HG02840 (cell line): Measurements from ENCODE around the gene CABCOCO1.
"Not testable (repeated sequence)": the region's sequence is repeated elsewhere in the genome, so short reads cannot be mapped to it uniquely, and the experiment has no call there.

ENCODE experiments used
- ATAC-seq: cut with Tn5 transposase; IDR thresholded peaks from one replicate; pipeline ENCODE4 v1.9.1; 2021; ENCODE audit warnings: mild to moderate bottlenecking, moderate library complexity, moderate number of reproducible peaks; ENCODE audit not compliant: unreplicated experiment, low FRiP score

Gene CABCOCO1

DNA sequence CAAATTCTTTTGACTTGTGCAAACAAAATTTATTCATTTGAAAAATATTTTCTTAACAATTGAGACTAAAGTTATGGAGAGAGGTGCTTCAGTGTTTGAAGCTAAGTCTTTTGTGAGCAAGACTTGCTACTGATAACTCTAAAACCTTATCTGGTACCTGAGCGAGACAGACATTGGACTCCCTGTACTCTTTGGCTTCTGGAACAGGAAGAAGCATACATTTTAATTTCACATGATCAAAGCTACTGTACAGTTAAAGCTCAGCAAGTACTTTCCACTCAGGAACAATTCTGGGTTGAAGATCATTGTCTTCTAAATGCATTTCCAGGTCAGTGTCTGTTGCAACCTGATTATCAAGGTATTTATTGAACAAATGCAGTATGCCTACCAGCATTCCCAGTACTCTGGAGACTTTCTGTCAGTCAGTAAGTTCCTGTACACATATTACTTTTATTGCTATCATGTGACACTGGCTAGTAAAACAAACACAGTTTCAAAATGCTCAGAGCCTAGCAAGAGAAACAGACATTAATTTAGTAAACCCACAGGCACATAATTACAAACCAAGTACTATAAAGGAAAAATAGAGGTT is 42.4 kb downstream of the CABCOCO1 start:
- ATAC-seq = no peak

DNA sequence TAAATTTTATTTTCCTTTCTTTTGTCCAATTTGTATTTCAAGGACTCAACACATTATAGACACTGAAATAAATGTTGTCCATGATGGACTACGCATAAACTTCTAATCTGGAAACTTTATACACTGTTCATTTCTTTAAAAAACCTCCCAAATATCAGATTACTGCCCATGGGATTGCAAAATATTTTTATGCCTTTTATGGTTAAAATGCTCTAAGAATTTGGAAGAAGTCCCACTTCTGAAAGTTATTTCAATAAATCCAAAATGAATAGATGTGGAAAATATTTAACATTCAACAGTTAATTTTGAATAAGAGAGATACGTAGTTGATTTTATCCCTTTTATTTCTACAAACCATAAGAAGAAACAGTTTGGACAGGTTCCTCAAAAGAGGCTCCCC is 46.1 kb downstream of the CABCOCO1 start:
- no peak for ATAC-seq

DNA sequence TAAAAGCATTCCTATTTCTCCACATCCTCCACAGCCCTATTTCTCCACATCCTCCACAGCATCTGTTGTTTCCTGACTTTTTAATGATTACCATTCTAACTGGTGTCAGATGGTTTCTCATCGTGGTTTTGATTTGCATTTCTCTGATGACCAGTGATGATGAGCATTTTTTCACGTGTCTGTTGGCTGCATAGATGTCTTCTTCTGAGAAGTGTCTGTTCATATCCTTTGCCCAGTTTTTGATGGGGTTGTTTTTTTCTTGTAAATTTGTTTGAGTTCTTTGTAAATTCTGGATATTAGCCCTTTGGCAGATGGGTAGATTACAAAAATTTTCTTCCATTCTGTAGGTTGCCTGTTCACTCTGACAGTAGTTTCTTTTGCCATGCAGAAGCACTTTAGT is 49.4 kb downstream of the CABCOCO1 start:
- not testable (repeated sequence) for ATAC-seq

DNA sequence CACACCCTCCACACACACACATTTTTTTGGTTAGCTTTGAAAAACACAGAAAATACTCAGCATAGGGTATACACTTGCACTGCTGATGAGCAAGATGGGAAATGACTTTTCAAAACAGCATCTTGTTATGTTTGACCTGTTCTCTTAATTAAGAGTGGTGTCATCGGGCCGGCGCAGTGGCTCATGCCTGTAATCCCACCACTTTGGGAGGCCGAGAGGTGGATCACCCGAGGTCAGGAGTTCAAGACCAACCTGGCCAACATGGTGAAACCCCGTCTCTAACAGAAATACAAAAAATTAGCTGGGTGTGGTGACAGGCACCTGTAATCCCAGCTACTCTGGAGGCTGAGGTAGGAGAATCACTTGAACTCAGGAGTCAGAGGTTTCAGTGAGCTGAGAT is 56.7 kb downstream of the CABCOCO1 start:
- not testable (repeated sequence) for ATAC-seq

DNA sequence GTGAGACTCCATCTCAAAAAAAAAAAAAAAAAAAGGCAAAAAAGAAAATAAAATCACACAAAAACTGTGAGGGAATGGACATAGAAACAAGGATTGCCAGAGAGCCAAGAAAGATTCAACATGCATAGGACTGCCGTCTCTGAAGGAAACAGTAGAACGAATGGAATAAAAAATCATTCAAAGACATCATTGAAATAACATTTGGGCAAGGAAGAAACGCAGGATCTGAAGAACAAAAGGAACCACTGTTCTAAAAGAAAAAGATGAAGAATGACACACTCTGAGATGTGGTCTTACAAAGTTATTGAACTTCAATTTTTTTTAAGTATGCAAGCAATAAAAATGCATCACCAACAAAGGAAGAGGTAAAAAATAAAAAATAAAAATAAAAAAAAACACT is 57.2 kb downstream of the CABCOCO1 start:
- no peak for ATAC-seq

DNA sequence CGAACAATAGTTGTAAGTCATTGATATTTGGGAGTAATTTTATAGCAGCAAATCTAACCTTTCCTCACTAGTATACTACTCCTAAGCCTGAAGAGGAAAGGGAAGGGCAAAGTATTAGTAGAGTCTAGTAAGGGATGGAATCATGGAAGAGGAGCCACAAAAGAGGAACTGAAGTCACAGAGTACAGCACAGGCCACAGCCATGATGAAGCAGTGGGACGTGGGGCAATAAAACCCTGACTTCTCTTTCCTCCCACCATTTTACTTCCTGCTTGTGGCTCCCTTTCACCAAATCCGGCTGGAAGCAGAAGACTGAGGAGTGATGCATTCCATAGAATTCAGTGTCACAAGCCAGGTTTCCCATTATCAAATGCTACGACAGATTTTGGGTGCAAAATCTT is 58.7 kb downstream of the CABCOCO1 start:
- ATAC-seq = no peak

DNA sequence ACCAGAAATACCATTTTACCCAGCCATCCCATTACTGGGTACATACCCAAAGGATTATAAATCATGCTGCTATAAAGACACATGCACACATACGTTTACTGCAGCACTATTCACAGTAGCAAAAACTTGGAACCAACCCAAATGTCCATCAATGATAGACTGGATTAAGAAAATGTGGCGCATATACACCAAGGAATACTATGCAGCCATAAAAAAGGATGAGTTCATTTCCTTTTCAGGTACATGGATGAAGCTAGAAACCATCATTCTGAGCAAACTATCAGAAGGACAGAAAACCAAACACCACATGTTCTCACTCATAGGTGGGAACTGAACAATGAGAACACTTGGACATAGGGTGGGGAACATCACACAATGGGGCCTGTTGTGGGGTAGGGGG is 62.5 kb downstream of the CABCOCO1 start:
- not testable (repeated sequence) for ATAC-seq

DNA sequence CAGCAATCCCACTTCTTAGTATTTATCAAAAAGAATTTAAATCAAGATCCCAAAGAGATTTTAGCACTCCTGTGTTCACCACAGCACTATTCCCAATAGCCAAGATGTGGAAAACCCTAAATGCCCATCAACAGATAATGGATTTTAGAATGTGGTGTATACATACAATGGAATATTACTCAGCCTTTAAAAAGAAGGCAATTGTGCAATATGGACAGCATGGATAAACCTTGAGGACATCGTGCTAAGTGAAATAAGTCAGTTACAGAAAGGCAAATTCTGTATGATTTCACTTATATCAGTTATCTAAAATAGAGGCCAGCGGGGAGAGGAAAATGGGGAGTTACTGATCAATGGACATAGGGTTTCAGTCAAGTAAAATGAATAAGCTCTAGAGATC is 66.9 kb downstream of the CABCOCO1 start:
- no peak for ATAC-seq

DNA sequence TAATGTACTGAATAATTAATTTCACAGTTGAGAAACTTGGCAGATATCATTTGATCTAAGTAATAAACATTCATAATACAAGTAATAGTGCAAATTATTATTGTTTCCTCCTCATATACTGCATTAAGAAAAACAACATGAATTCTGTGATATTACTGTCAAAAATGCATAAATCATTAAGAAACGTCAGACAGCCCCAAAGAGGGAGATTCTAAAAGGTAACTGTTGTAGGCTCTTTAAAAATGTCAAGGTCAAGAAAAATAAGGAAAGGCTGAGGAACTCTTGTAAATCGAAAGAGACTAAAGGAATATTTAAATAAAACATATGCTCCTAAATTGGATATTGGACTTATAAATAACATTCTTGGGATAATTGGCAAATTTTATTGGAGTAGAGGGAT is 67.9 kb downstream of the CABCOCO1 start:
- no peak for ATAC-seq

DNA sequence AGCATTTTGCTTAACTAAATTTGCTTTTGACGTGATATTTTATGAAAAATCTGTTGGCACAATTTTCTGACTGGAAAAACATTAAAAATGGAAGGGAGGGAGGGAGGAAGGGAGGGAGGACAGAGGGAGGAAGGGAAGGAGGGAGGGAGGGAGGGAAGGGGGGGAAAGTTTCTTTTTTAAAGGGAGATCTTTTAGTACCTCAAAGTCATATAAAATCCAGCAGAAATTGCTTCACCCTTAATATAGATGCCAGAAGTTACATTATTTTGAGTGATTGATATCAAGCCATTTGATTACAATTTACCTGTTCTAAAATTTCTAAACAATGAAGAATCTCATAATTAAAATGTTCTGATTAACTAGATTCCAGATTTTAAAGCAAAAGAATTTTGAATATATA is 68.9 kb downstream of the CABCOCO1 start:
- ATAC-seq = no peak

DNA sequence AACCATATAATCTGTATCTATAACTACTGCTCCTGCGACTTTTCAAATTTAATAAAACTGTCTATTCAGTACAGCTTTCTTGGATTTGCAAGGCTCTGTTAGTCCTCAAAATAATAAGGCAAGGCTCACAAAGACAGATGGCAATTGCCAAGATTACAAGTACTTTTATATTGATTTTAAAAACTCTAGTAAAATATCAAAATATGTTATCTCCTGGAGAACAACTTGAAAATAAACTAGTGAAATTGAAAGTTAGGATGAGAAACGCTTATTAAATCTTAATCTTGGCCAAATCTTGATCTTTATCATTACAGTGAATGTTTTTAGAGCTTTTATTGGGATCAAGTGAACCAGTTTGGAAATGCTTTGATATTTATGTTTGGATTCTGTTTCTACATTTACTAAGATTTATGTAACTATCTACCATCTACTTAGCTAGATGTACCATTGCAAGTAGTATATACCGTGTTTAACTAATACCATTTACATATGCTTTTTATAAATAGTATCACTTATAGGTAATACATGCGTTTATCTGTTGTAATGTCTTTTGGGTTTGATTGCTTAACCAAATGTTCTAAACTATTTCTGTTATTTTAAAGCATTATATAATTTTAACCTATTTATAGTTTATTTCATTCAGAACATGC is 70.0 kb downstream of the CABCOCO1 start:
- no peak for ATAC-seq

DNA sequence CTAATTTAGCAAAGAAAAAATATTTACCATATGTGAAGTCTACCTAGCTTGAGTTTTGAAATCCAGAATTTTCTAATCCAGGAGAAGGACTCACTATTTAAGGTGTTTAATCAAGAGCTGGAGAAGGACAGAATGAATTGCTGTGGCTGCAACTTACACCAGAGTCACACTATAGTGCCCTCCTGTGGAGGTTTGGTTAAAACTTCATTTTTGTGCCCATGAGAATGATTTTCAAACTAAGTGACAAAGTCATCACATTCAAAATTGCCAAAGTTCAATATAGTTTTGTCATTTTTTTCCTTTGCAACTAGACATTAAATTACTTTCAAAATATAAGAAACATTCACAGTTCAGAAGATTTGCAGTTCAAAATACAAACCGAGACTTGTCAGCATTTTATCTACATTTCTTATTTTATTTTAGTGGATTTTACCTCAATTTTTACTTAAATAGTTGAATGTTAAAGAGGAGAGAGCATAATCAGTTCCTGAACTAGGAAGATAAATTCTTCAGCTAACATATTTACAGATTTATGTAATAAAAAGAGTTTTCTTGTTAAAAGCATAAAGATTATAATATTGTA is 70.7 kb downstream of the CABCOCO1 start:
- no peak for ATAC-seq

DNA sequence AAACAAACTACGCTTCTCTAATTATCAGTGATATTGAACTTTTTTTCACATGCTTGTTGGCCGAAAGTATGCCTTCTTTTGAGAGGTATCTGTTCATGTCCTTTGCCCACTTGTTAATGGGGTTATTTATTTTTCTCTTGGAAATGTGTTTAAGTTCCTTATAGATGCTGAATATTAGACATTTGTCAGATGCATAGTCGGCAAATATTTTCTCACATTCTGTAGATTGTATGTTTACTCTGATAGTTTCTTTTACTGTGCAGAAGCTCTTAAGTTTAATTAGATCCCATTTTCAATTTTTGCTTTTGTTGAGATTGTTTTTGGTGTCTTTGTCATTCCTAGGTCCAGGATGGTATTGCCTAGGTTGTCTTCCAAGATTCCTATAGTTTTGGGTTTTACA is 73.2 kb downstream of the CABCOCO1 start:
- no peak for ATAC-seq

DNA sequence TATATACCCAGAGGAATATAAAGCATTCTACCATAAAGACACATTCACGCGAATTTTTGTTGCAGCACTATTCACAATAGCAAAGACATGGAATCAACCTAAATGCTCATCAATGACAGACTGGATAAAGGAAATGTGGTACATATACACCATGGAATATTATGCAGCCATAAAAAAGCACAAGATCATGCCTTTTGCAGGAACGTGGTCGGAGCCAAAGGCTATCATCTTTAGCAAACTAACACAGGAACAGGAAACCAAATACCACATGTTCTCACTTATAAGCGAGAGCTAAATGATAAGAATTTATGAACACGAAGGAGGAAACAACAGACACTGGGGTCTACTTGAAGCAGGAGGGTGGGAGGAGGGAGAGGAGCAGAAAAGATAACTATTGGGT is 74.7 kb downstream of the CABCOCO1 start:
- not testable (repeated sequence) for ATAC-seq

DNA sequence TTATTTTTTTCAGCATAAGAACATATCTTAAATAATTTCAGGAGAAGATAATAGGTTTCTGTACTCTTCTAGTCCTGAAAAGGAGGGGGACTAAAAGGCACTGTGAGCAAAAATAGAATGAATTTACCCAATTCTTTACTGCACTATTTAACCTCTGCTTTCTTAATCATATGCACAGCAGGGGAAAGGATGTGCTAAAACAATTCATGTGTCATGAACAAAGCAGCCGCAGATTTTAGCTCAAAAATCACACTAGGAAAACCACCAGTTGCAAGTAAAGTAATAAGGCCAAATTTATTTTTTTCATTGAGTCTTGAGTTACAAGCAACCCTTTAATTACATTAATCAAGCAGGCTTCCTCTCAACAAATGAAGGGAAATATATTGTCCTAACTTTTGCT is 80.1 kb downstream of the CABCOCO1 start:
- no peak for ATAC-seq

DNA sequence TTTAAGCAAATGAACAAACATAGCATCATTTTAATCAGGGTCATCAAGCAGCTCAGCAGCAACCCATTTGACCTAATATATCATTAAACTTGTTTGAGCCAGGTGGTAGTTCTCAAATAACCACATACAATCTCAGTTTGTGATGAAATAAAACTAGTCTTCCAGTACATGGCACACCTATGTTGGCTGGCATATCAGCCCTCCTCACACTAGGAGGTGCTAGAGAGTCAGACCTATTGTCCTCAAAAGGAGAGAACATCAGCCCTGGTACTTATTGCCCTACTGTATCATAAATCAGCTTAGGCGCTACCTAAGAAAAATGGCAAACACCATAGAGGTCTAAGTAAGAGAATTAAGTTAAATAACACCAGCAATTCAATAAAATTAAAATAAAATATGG is 81.7 kb downstream of the CABCOCO1 start:
- ATAC-seq = no peak

DNA sequence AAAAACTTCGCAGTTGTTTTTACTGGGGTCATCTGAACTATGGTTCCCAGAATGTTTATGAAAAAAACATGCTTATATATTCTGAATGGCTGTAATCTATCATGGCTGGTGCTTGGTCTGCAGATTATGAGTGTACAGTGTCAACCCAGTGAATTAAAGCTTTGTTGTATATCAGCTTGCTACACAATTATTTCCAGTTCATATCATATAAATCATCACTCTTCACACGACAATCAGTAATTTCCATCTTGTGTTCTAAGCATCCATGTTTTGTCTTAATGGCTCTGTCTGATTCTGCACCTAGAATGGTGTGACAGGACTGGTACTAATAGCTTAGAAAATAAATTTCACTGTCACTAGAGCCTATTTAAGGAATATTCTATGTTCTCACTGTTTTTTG is 83.6 kb downstream of the CABCOCO1 start:
- ATAC-seq = no peak

DNA sequence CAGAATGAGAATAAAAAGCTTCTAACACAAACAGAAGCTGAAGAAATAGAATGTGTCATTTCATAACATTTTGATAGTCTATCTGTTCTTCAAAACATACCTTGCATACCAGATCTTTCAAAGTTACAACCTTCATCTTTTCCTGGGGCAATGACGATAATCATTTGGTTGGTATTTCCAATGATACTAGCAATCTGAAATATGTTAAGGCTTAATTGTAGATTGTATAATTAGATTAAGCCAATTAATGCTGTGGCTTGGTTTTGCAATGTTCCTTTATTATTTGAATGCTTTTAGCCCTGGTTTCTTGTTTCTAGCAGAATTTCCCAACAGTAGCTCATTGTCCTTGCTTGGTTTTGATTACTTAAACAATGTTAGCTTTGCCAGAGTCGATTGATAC is 84.6 kb downstream of the CABCOCO1 start:
- no peak for ATAC-seq

DNA sequence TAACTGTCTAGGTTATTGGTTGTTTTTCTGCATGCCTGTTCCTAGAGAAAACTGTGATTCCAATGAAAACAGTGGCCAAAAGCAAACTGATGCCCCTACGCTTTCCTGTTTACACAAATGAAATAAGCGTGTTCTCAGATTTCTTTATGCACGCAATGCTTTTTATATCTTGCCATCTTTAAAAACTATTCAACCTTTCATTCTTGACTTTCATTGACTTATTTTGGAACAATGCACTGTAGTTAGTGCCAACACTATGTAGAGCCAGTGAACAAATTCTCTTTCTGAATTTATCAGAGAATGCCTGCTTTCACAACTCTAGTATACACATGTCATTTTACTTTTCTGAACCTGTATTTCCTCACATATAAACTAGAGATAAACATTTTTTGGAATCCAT is 86.6 kb downstream of the CABCOCO1 start:
- no peak for ATAC-seq

DNA sequence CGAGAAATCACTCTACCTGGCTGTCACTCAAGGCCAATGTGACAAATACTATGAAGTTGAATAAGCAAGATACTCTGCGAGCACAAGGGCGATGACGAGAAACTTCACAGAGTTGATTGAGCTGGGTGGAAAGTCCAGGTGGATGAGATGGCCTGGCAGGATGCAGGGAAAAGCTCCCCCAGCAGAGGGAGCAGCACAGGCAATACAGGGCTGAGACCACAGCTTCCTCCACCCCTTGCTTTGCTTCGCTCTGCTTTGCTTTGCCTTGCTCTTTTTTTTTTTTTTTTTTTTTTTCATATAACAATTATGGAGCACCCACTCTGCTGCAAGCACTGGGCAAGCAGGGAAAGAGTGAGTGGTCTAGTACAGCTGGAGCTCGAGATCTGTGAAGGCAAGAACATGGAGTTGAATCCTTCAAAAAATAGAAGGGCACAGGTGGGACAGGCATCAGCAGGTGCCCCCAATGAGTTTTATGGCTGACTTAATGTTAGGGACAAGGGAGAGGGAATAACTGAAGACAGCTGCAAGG is 88.3 kb downstream of the CABCOCO1 start:
- peak; percentile 82 for ATAC-seq

DNA sequence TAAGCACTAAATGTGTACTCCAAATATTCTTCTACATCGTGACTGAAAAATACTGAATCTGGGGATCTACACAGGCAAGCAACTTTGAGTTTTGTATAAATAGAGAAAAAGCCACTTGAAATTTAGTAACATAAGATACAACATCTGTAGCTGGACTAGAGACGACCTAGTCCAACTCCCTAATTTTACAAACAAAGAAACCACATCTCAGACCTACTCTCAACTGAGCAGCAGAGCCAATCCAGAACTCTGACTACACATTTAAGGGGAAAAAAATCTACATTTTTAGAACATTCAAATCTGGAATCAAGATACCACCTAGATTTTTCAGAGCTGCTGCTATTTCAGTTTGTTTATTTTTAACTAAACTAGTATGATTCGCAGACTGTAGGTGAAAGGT is 88.9 kb downstream of the CABCOCO1 start:
- no peak for ATAC-seq
